Measurements from ENCODE around the gene COPG1.

DNA sequence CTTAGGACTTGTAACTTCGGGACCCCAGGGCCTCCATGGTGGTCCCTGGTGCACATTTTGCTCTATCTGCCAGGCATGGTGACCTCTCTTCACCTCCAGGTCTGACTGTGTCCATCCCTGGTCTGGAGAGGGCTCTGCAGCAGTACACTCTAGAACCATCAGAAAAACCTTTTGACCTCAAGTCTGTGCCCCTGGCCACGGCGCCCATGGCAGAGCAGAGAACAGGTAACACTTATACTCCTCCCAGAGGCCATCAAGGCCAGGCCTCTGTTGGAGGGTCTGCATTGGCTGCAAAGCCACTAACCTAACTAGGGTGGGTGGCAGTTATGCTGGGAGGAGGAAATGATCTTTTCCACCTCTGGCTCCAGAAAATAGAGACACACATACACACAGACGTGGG lies 19.0 kb downstream of the COPG1 start:
- TF ChIP-seq, protein P1, sequence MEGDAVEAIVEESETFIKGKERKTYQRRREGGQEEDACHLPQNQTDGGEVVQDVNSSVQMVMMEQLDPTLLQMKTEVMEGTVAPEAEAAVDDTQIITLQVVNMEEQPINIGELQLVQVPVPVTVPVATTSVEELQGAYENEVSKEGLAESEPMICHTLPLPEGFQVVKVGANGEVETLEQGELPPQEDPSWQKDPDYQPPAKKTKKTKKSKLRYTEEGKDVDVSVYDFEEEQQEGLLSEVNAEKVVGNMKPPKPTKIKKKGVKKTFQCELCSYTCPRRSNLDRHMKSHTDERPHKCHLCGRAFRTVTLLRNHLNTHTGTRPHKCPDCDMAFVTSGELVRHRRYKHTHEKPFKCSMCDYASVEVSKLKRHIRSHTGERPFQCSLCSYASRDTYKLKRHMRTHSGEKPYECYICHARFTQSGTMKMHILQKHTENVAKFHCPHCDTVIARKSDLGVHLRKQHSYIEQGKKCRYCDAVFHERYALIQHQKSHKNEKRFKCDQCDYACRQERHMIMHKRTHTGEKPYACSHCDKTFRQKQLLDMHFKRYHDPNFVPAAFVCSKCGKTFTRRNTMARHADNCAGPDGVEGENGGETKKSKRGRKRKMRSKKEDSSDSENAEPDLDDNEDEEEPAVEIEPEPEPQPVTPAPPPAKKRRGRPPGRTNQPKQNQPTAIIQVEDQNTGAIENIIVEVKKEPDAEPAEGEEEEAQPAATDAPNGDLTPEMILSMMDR (conservative IDR thresholded peaks at IDR 0.05; ENCODE audit: low read depth, low read length) = no peak
- no peak for TF ChIP-seq EZH2 (IDR thresholded peaks at IDR 0.05; ENCODE audit: borderline replicate concordance, low read depth, low read length, poor library complexity, severe bottlenecking)
